SJCRH30 (cell line): ENCODE measurements around the gene PTPRN. TPM values are rescaled to one million over a fixed set of nuclear protein-coding genes. Genes with fewer than 3 reads are reported as not detected.
"Not testable (repeated sequence)": the region's sequence is repeated elsewhere in the genome, so short reads cannot be mapped to it uniquely, and the experiment has no call there.

ENCODE experiments used
- DNase-seq, 2 experiments: peaks; one replicate each; pipeline ENCODE4 v3.0.0-alpha.2; 2015 to 2020
- H3K27ac ChIP-seq: fragments of 250-450 bp; sonication (Bioruptor Pico); 2 replicates; pipeline ENCODE4 v1.5.1; 2020; ENCODE audit warnings: mild to moderate bottlenecking, moderate library complexity
- H3K27me3 ChIP-seq: fragments of 250-450 bp; sonication (Bioruptor Pico); 2 replicates; pipeline ENCODE4 v1.5.1; 2020; ENCODE audit warnings: mild to moderate bottlenecking, moderate library complexity
- H3K36me3 ChIP-seq: fragments of 250-450 bp; sonication (Bioruptor Pico); 2 replicates; pipeline ENCODE4 v1.5.1; 2020; ENCODE audit warnings: mild to moderate bottlenecking, moderate library complexity
- H3K4me1 ChIP-seq: fragments of 250-450 bp; sonication (Bioruptor Pico); 2 replicates; pipeline ENCODE4 v1.5.1; 2020; ENCODE audit warnings: mild to moderate bottlenecking, moderate library complexity
- H3K4me3 ChIP-seq: fragments of 250-450 bp; sonication (Bioruptor Pico); 2 replicates; pipeline ENCODE4 v1.5.1; 2020; ENCODE audit warnings: mild to moderate bottlenecking, moderate library complexity
- H3K9me3 ChIP-seq: fragments of 250-450 bp; sonication (Bioruptor Pico); replicated peaks from 2 replicates; pipeline ENCODE4 v1.5.1; 2020; ENCODE audit warnings: mild to moderate bottlenecking, moderate library complexity
- total RNA-seq: library from RNA; depleted of rRNA; stranded (reverse); fragments of >200 nt; shearing (Covaris generic); gene quantifications from 2 replicates; pipeline ENCODE4 v1.2.3, GENCODE V29; 2014

Gene PTPRN
- total RNA-seq, 1 experiment from 2014 or later: not detected

DNA sequence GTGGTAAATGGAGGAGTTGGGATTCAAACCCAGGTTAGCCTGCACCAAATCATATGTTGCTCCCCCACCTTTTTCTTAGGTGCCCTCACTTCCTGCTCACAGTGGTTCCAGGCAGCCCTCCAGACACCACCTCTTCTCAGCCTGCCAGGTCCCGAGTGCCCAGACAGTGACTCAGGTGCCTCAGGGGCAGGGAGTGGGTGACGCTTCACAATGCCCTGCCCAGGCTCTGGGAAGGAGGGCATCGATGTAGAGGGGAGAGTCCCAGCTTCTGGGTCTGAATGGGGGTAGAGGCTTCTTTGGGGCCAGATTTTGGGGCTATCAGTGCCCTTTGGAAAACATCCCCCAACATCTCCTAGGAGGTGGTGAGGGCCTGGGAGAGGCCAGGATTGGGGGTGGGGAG is 35.3 kb downstream of the PTPRN start:
- Histone ChIP-seq H3K27ac (no peak overlapping the region), H3K4me3 (no peak overlapping the region), H3K36me3 (no peaks in the 10 kb centered on the region)

DNA sequence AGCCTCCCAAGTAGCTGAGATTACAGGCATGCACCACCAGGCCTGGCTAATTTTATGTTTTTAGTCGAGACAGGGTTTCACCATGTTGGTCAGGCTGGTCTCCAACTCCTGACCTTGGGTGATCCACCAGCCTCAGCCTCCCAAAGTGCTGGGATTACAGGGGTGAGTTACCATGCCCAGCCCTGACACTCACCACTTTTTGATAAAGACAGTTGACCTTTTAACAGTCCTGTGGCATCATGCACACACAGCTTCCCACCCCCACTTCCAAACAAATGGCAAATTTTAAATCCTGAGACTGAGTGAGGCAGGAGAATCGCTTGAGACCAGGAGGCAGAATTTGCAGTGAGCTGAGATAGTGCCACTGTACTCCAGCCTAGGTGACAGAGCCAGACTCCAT is 36.2 kb downstream of the PTPRN start:
- Histone ChIP-seq H3K36me3 (no peaks in the 10 kb centered on the region), H3K4me3 (no peak overlapping the region), H3K4me1 (peaks cover 3% of the 10 kb centered on the region), H3K27ac (no peak overlapping the region), H3K27me3 (no peaks in the 10 kb centered on the region), H3K9me3 (no peaks in the 10 kb centered on the region)
- no peak for DNase-seq

More for the DNA sequence above, 35.3 kb downstream of the PTPRN start:
- no peak for DNase-seq
- Histone ChIP-seq H3K9me3 (no peaks in the 10 kb centered on the region), H3K4me1 (peaks cover 9% of the 10 kb centered on the region), H3K27me3 (no peaks in the 10 kb centered on the region)

DNA sequence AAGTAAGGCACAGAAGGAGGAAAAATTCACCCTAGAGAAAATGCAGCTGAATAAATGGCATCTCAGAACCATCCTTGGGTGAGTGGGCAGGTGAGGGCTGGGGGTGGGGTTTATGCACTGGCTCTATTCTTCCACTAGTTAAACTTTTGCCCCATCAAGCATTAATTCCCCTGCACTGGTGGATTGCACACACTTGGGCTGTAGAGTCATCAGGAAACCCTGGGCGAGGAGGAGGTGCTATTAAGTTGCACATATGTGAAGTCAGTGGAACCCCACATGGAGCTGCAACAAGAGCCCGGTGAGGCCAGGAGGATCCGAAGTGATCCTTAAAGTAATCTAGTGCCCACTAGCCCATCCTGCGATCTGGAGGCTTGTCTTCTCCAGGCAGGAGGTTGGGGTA is 36.8 kb downstream of the PTPRN start:
- Histone ChIP-seq H3K27ac (no peak overlapping the region), H3K9me3 (no peaks in the 10 kb centered on the region), H3K36me3 (no peaks in the 10 kb centered on the region), H3K4me3 (no peak overlapping the region), H3K27me3 (no peaks in the 10 kb centered on the region), H3K4me1 (no peaks in the 10 kb centered on the region; the same call in none of the 2 replicates)
- DNase-seq: no peak

DNA sequence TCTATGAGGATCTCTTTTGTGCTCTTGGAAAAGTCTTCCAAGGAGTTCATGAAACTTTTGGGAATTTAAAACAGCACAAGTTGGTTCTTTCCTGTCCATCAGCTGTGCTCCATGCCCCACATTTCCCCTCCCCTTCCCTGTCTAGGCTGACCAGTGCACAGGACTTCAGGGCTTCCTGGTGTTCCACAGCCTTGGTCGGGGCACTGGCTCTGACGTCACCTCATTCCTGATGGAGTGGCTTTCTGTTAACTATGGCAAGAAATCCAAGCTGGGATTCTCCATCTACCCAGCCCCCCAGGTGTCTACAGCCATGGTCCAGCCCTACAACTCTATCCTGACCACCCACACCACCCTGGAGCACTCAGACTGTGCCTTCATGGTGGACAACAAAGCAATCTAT is 38.2 kb downstream of the PTPRN start:
- no peak overlapping the region for H3K27ac ChIP-seq
- DNase-seq: no peak
- no peaks in the 10 kb centered on the region for H3K9me3 ChIP-seq
- H3K4me3 ChIP-seq: no peak overlapping the region
- no peaks in the 10 kb centered on the region; the same call in none of the 2 replicates for H3K4me1 ChIP-seq
- no peaks in the 10 kb centered on the region for H3K36me3 ChIP-seq
- no peaks in the 10 kb centered on the region for H3K27me3 ChIP-seq

DNA sequence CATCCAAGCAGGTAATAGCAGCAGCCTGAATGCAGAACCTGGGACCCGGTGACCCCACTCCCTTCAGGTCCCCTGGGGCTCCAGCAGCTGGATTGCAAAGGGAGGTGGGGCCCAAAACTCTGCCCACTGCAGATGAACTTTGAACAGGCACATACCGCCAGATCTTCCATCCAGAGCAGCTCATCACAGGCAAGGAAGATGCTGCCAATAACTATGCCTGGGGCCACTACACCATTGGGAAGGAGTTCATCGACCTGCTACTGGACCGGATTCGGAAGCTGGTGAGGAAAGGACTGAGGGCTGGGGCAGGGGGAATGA is 39.2 kb downstream of the PTPRN start:
- DNase-seq: no peak
- H3K4me3 ChIP-seq: no peak overlapping the region
- no peaks in the 10 kb centered on the region for H3K36me3 ChIP-seq
- no peak overlapping the region for H3K27ac ChIP-seq
- H3K9me3 ChIP-seq: no peaks in the 10 kb centered on the region
- no peaks in the 10 kb centered on the region; the same call in none of the 2 replicates for H3K4me1 ChIP-seq
- no peaks in the 10 kb centered on the region for H3K27me3 ChIP-seq

DNA sequence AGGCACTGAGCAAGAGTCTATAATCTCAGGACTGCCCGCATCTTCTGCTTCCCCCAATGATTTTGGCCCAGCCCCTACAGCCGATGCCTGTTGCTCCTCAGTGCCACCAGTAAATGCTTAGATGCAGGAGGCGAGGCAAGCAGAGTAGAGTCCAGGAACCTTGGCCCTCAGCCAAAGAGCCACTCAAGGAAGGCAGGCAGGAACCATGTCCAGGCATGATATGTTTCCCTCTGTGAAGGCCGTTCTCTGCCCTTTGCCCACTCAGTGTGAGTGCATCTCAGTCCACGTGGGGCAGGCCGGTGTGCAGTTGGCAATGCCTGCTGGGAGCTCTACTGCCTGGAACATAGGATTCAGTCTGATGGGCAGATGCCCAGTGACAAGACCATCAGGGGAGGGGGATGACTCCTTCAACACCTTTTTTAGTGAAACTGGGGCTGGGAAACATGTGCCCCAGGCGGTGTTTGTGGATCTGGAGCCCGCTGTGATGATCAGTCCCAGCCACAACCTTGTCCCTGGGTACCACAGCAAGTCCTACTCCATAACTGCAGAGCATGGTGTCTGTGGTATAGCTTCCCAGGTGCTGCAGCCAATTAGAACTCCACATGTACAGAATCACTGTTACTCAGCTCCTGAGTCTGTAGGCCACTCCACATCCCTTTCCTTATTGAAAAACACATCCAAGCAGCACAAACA is 39.7 kb downstream of the PTPRN start:
- Histone ChIP-seq H3K4me1 (no peaks in the 10 kb centered on the region; the same call in none of the 2 replicates), H3K4me3 (no peak overlapping the region), H3K27me3 (no peaks in the 10 kb centered on the region), H3K9me3 (no peaks in the 10 kb centered on the region), H3K36me3 (no peaks in the 10 kb centered on the region), H3K27ac (no peak overlapping the region)
- no peak for DNase-seq

DNA sequence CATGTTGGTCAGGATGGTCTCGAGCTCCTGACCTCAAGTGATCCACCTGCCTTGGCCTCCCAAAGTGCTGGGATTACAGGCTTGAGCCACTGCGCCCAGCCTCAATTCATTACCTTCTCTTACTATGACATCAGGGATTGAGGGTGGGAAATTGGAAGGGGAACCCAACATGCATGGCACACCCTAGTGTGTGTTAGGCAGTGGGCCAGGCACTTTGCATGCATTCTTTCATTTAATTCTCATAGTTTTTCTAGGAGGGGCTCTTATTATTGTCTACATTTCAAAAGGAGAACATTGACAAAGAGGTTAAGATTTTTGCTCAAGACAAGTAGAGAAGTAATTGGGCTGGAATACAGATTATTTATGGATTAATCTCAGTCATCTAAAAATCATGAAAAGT is 40.9 kb downstream of the PTPRN start:
- H3K9me3 ChIP-seq: no peaks in the 10 kb centered on the region
- no peak overlapping the region for H3K27ac ChIP-seq
- no peak for DNase-seq
- no peak overlapping the region for H3K4me3 ChIP-seq
- H3K27me3 ChIP-seq: no peaks in the 10 kb centered on the region
- no peaks in the 10 kb centered on the region for H3K36me3 ChIP-seq
- no peaks in the 10 kb centered on the region; the same call in 1 of the 2 replicates for H3K4me1 ChIP-seq

DNA sequence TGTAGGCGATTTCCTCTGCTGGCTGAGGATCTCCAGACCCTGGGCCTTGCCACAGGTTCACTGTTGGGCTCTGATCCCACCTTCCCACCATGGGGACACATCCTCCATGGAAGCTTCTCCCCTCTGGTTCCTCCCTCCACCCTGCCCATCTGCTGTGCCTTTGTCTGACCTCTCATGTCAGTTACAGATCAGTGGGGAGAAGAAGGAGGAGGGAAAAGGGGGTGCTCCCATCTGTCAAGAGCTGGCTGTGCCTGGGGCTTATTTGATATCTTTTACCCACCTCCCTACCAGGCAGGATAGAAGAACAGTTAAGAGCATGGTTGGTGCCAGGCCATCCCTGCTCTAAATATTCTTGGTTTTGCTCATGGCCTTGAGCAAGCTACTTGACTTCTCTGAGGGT is 42.3 kb downstream of the PTPRN start:
- Histone ChIP-seq H3K27ac (no peak overlapping the region), H3K27me3 (no peaks in the 10 kb centered on the region), H3K4me3 (no peak overlapping the region), H3K4me1 (no peaks in the 10 kb centered on the region), H3K36me3 (no peaks in the 10 kb centered on the region), H3K9me3 (no peaks in the 10 kb centered on the region)
- no peak for DNase-seq

DNA sequence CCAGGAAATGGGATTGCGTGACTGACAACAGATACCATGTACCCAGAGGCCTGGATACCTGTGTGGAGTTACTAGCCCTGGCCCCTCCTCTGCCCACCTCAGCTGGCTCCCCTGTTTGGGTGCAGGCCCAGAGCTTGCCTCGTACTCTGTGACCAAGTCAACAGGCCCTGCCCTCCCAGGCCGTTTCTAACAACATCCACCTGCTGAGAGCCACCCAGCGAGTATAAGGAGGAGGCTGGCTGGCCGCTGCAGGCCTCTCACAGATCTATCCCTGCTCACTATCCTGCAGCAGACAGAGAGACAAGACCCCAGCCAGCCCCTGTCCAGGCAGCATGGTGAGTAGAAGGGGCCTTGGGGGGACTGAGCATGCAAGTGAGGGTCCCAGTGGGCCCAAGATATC is 43.0 kb downstream of the PTPRN start:
- no peaks in the 10 kb centered on the region for H3K9me3 ChIP-seq
- no peaks in the 10 kb centered on the region for H3K36me3 ChIP-seq
- no peaks in the 10 kb centered on the region for H3K27me3 ChIP-seq
- H3K4me1 ChIP-seq: peaks cover under 1% of the 10 kb centered on the region; the same call in 1 of the 2 replicates
- H3K27ac ChIP-seq: no peak overlapping the region
- no peak overlapping the region for H3K4me3 ChIP-seq
- DNase-seq: no peak

DNA sequence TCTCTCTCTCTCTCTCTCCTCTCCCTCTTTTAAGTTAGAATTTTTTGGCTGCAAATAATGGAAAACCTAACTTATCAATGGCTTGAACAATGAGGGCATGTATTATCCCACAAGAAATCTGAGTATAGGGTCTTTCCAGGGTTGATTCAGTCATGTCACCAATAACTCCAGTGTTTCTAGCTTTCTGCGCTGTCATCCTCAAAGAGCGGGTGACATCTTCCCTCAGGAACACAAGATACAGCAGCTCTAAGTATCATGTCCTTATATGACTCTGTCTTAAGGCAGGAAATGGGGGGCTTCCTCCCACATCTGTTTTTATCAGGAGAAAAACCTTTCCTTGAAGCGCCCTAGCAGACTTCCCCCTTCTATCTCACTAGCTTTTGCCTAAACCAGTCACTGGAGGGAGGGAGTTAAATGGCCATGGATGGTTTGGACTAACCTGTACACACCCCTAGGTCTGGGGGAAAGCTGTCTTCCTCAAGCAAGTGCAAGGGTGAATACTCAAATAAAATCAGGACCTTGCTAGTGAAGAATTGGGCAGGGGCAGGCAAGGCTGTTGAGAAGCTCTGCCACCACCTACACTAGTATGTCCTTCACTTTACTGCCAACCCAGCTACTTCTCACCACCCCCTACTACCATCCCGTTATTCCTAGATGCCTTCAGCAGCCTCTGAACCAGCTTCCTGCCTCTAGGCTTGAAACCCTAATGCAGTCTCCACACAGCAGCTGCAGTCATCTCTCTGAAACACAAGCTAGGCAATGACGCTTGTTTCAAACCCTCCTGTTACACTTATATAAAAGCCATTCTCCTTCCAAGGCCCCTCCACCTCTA is 48.0 kb downstream of the PTPRN start:
- Histone ChIP-seq H3K27me3 (no peaks in the 10 kb centered on the region; the same call in none of the 2 replicates), H3K4me3 (no peak overlapping the region), H3K27ac (no peak overlapping the region), H3K9me3 (no peaks in the 10 kb centered on the region), H3K4me1 (peaks cover 4% of the 10 kb centered on the region; the same call in 1 of the 2 replicates), H3K36me3 (no peaks in the 10 kb centered on the region)
- DNase-seq: peak in 1 of 2 experiments; percentile 58

DNA sequence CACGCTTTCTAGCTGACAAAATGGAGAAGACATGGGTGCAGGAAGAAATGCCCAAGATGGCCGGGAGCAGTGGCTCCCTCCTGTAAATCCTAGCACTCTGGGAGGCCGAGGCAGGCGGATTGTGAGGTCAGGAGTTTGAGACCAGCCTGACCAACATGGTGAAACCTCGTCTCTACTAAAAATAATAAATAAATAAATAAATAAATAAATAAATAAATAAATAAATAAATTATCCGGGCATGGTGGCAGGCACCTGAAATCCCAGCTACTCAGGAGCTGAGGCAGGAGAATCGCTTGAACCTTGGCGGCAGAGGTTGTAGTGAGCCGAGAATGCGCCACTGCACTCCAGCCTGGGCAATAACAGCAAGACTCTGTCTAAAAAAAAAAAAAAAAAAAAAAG is 50.3 kb downstream of the PTPRN start:
- not testable (repeated sequence) for H3K36me3 ChIP-seq, DNase-seq, H3K4me1 ChIP-seq, H3K4me3 ChIP-seq, H3K27ac ChIP-seq, H3K9me3 ChIP-seq, H3K27me3 ChIP-seq

DNA sequence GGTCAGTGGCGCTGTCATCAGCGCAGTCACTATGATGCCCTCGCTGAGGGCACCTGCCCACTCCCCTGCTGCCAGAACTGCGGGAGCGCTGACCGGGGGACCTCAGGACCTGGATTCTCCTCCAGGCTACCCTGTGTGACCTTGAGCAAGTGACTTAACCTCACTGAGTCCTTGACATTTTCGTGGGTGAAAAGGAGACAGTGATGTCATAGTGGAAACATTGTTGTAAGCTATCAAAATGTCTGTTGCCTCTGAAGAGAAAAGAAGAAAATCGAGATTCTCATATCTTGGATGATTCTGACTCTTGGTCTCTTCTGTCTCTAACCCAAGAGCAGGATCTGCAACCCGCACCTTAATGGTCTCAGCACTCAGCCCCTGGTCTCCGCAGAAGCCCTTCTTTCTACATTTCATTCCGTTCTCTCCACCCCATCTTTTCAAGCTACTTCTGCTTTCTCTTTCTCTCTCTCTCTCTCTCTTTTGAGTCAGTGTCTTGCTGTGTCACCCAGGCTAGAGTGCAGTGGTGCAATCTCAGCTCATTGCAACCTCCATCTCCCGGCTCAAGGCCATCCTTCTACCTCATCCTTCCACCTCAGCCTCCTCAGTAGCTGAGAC is 54.5 kb downstream of the PTPRN start:
- Histone ChIP-seq H3K4me3 (peak overlapping the region; percentile 68; the same call in 1 of the 2 replicates), H3K27ac (no peak overlapping the region), H3K4me1 (peaks cover 22% of the 10 kb centered on the region), H3K9me3 (no peaks in the 10 kb centered on the region), H3K27me3 (peaks cover 4% of the 10 kb centered on the region), H3K36me3 (peaks cover 3% of the 10 kb centered on the region)
- no peak for DNase-seq

DNA sequence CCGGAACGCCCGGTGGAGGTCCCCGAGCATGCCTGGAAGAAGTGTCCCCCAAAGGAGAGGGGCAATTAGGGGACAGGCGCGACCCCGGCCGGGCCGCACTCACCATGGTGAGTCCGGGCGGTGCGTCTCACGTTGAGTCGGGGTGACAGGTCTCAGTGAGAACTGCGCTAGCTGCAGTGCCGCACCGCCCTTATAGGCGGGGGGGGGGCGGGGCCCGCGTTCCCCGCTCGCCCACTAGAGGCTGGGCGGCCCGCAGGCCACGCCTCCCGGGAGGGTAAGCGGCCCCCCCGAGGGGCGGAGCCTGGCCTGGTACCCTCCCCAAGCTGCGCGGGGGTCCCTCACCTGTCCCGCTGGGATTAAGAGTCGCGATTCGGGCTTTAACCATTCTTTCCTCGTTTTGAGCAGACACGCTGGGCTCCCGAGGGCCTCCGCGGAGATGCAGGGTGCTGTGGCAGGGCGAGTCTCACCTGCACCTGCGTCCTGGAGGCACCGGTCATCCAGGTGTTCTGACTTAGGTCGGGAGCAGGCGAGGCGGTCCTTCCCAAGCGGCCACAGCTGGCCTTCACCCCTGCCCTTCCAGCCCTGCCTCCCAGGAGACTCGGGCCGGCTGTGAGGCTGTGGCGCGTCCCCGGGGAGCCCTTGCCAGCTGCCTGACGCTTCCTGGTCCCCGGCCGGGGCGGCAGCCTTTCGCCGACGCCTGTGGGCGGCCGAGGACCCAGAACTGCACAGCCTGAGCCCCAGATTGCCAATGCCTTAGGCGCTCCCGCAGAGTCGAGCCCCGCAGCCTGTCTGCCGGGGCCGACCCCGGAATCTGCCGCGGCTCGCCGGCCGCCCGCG is 55.2 kb downstream of the PTPRN start, which contains the start of gene TUBA4A:
TUBA4A (minus strand) TSS at position 166 of the 837 bp plus-strand sequence; CDS start at position 106, 60 bp downstream.
- no peaks in the 10 kb centered on the region for H3K9me3 ChIP-seq
- H3K27me3 ChIP-seq: peaks cover 4% of the 10 kb centered on the region; the same call in 1 of the 2 replicates
- H3K4me3 ChIP-seq: peak within 1 kb of the TSS; percentile 68
- H3K4me1 ChIP-seq: peaks cover 28% of the 10 kb centered on the region
- H3K27ac ChIP-seq: peak within 1 kb of the TSS; percentile 80
- DNase-seq: peak; percentile 83 to 87
- H3K36me3 ChIP-seq: peaks cover 3% of the 10 kb centered on the region
